ENCODE measurements around the gene DOCK9.
"Not testable (repeated sequence)": the region's sequence is repeated elsewhere in the genome, so short reads cannot be mapped to it uniquely, and the experiment has no call there.

DOCK9 gene

DNA sequence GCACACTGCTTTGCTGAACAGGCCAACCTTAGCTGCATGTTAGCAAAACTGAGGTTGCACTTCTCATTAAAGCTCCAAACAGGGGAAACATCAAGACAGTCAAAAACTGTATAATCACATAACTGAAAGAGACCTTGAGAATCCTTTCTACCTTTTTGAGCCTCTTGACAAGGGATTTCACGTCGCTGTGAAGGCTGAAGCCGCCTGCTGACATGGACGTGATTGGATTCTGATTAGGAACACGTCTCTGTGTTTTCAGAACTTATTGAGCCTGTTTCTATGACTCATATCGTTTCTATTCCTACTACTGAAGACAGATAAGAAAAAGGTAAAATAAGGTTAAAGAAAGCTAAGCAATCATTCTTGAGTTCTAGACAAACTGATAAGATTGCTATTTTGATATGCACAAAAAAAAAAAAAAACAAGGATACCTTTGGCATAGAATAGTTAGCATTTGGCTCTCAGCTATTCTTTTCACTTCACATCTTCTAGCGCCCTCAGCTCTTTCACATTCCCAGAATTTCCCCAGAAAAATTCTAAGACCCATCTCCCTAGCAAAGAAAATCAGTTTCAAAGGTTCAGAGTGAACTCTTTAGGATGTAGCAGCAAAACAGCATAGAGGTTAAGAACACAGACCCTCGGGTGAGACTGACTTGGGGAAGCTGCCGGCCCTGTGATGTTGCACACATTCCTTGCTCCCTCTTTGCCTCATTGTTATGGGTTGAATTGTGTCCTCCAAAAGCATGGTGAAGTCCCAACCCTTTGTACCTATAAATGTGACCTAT, 81.6 kb downstream of the DOCK9 start:
- H3K4me3 ChIP-seq (ENCODE audit: low read depth, low read length): no peak overlapping the region
- TF ChIP-seq, protein P1, sequence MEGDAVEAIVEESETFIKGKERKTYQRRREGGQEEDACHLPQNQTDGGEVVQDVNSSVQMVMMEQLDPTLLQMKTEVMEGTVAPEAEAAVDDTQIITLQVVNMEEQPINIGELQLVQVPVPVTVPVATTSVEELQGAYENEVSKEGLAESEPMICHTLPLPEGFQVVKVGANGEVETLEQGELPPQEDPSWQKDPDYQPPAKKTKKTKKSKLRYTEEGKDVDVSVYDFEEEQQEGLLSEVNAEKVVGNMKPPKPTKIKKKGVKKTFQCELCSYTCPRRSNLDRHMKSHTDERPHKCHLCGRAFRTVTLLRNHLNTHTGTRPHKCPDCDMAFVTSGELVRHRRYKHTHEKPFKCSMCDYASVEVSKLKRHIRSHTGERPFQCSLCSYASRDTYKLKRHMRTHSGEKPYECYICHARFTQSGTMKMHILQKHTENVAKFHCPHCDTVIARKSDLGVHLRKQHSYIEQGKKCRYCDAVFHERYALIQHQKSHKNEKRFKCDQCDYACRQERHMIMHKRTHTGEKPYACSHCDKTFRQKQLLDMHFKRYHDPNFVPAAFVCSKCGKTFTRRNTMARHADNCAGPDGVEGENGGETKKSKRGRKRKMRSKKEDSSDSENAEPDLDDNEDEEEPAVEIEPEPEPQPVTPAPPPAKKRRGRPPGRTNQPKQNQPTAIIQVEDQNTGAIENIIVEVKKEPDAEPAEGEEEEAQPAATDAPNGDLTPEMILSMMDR (IDR thresholded peaks at IDR 0.05; ENCODE audit: low read depth, low read length): no peak
- no peaks in the 10 kb centered on the region for H3K27me3 ChIP-seq (ENCODE audit: insufficient read depth, low read depth, severe bottlenecking)
- H3K27ac ChIP-seq: no peak overlapping the region
- H3K9me3 ChIP-seq (ENCODE audit: severe bottlenecking): no peaks in the 10 kb centered on the region
- peaks cover 36% of the 10 kb centered on the region for H3K36me3 ChIP-seq
- no peak for DNase-seq

DNA sequence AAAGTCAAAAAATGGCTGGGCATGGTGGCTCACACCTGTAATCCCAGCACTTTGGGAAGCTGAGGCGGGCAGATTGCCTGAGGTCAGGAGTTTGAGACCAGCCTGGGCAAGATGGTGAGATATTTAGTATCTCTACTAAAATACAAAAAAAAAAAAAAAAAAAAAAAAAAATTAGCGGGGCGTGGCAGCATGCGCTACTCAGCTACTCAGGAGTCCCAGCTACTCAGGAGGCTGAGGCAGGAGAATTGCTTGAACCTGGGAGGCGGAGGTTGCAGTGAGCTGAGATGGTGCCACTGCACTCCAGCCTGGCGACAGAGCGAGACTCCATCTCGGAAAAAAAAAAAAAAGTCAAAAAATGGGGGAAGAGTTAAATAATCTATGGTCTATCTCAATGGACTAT, 83.0 kb downstream of the DOCK9 start:
- H3K4me3 ChIP-seq (ENCODE audit: low read depth, low read length); H3K9me3 ChIP-seq (ENCODE audit: severe bottlenecking); DNase-seq; H3K27ac ChIP-seq; H3K27me3 ChIP-seq (ENCODE audit: insufficient read depth, low read depth, severe bottlenecking): not testable (repeated sequence)
- H3K36me3 ChIP-seq: peaks cover 27% of the 10 kb centered on the region

DNA sequence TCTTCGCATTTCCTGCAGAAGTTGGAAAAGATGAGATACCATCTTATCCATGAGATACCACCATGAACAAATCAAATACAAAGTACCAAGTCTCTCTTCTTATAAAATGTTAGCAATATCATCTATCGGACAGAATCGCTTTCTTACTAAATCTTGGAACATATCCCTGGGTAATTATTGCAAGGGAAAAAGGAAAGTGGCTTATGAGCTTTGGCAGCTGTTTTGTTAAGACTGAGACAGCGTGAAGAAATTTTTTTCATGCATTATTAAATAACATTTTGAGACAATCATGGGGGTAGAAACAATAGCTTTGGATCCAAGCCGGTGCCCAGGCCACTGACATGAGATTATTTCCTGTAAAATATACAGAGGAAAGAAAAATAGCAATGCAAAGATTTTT, 84.5 kb downstream of the DOCK9 start:
- TF ChIP-seq, protein P1 (IDR thresholded peaks at IDR 0.05; ENCODE audit: low read depth, low read length): no peak
- DNase-seq: no peak
- Histone ChIP-seq H3K36me3 (peaks cover 18% of the 10 kb centered on the region), H3K27ac (no peak overlapping the region), H3K9me3 (ENCODE audit: severe bottlenecking) (no peaks in the 10 kb centered on the region), H3K27me3 (ENCODE audit: insufficient read depth, low read depth, severe bottlenecking) (no peaks in the 10 kb centered on the region), H3K4me3 (ENCODE audit: low read depth, low read length) (no peak overlapping the region)

DNA sequence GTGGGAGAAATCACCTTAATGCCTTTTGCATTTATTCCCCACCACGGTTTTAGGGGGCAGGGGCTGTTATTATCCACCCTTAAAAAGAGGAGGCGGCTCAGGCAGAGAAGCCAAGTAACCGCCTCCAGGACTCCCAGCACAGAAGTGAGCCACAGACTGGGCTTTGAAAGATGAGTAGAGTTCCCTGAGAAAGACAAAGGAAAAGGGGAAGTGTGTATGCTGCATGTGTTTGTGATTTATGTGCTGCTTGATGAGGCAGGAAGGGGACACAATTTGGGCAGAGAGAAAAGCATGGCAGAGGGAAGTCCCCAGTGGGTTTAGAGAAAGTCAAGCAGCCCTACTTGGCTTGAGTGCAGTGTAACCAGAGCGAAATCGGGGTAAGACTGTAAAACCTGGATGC, 85.0 kb downstream of the DOCK9 start:
- Histone ChIP-seq H3K9me3 (ENCODE audit: severe bottlenecking) (no peaks in the 10 kb centered on the region), H3K27me3 (ENCODE audit: insufficient read depth, low read depth, severe bottlenecking) (no peaks in the 10 kb centered on the region), H3K36me3 (peaks cover 15% of the 10 kb centered on the region), H3K27ac (no peak overlapping the region), H3K4me3 (ENCODE audit: low read depth, low read length) (no peak overlapping the region)
- no peak for DNase-seq
- TF ChIP-seq, protein P1 (IDR thresholded peaks at IDR 0.05; ENCODE audit: low read depth, low read length): no peak

DNA sequence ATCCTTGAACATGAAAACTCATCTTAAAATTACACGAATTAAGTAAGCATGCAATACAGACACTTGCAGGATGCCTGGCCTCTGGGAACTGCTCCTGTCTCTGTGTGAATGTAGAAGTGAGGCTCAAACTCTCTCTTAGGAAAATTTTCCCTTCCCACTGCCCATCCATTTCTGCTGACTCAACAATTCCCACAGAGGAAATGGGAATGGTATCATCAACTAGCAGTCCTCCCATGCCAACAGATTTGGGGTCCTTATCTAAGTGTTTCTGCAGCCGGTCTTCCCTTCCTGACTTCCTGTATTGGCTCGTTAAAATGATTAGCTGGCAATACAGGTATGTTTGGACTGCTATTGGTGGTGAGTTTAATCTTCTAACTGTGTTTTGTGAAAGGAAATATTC, 85.8 kb downstream of the DOCK9 start:
- Histone ChIP-seq H3K9me3 (ENCODE audit: severe bottlenecking) (no peaks in the 10 kb centered on the region), H3K36me3 (peaks cover 10% of the 10 kb centered on the region), H3K27ac (no peak overlapping the region), H3K4me3 (ENCODE audit: low read depth, low read length) (no peak overlapping the region), H3K27me3 (ENCODE audit: insufficient read depth, low read depth, severe bottlenecking) (no peaks in the 10 kb centered on the region)
- DNase-seq: no peak
- TF ChIP-seq, protein P1 (IDR thresholded peaks at IDR 0.05; ENCODE audit: low read depth, low read length): no peak

DNA sequence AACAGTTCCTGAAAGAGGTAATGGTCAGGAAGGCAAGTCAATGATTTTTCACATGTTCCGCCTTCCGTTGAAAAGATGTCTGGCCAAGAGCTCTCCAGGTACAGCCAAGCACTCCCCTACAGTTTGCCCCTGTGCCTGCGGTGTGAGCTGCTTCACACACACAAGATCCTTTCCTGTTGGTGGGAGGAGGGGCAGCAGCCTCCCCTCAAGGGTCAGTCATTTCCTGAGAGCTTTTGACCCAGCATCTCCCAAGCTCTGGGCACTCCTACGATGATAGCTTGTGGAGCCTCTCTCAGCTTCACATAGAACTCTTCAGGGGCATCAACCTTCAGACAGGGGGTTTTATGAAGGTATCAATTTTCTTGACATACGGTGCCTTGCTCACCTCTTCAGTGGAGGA, 86.9 kb downstream of the DOCK9 start:
- no peak overlapping the region for H3K4me3 ChIP-seq (ENCODE audit: low read depth, low read length)
- H3K36me3 ChIP-seq: peaks cover 8% of the 10 kb centered on the region
- H3K27me3 ChIP-seq (ENCODE audit: insufficient read depth, low read depth, severe bottlenecking): no peaks in the 10 kb centered on the region
- no peak overlapping the region for H3K27ac ChIP-seq
- TF ChIP-seq, protein P1 (IDR thresholded peaks at IDR 0.05; ENCODE audit: low read depth, low read length): no peak
- DNase-seq: no peak
- H3K9me3 ChIP-seq (ENCODE audit: severe bottlenecking): no peaks in the 10 kb centered on the region
